NCI-H2029 treated with DMSO at 0.1 percent for 48 hours (cell line): Measurements from ENCODE around the gene FGD6.
A peak's percentile ranks its signal among the peaks of the same experiment; 100 is the strongest.

ENCODE experiments used
- DNase-seq: peaks from one replicate; lab custom pipeline; 2025; lab: John Stamatoyannopoulos, UW

The FGD6 gene

DNA sequence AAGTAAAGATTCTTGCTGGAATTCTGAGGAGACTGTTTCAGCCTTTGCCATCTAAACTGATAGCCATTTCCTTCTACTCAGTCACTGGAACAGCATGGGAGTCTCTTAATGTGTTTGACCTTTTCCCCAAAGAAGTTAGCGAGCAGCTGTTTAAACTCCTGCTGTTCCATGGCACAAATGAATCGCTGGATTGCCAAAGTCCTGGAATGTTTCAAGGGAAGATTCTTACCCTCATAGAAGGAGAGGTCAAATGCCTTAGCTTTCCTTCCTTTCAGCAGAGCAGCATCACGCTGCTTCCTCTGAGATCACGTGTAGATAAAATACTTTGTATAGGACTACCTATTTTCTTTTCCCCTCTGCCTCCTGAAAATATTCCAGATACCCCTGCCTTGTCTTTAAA is 133.3 kb downstream of the FGD6 start:
- DNase-seq = no peak

DNA sequence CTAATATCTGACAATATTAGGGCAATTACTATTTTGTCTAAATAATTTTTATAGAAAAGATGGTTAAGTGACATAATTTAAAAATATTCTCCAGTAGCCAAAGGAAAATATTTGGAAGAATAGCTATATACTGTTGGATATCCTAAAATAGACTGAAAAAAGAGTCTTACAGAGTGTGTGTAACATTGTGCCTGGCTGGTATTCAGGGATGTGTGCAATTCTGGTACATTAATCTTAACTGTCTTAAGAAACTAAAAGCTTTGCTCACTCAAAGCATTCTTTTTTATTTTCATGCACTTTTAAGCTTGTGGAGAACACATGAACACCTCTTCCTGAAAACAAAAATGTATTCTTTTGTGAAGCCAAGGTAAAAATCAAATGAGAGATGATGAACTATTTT is 133.8 kb downstream of the FGD6 start:
- DNase-seq = no peak

DNA sequence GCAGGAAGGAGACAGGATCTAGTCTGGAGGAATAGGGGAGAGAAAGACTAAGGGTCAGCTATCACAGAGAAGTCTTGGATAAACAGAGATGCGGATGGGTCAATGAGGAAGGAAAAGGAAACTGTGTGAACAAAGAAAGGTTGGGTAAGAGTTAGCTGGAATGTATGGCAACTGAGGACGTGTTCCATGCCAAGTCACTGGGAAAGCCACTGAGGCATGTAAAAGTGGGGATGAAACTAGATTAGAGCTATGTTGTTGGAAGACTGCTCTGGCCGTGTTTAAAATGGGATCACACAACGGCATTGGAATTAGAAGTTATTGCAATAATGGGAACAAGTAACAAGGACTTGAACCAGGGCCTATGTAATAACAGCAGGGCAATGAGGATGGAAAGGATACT is 139.9 kb downstream of the FGD6 start:
- no peak for DNase-seq

- DNase-seq = no peak
These were observed 142.5 kb downstream of the FGD6 start for GRCh38 chr12:95074766-95075165.

DNA sequence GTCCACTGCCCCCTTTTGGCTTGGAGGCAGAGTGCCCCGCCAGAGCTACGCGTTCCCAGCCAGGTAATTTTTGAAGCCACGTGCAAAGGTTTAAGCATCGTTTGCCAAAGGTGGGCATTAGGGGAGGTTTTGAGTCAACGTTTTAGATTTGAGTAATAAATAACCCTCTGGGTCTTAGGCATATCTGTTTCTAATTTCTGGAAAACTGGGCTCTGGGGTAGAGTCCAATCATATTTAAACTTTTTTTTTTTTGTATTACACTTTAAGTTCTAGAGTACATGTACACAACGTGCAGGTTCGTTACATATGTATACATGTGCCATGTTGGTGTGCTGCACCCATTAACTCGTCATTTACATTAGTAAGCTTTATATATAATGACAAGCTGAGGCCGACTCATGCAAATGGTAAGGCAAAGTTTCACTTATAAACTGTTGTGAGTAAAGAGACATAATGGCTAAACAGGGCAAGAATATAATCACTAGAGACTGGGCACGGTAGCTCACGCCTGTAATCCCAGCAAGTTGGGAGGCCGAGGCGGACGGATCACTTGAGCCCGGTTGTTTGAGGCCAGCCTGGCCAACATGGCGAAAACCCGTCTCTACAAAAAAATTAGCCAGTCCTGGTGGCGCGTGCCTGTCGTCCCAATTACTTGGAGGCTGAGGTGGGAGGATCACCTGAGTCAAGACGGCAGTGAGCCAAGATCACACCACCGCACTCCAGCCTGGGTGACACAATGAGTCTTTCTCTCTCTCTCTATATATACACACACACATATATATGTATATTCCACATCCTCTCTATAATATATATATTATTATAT is 143.4 kb downstream of the FGD6 start:
- DNase-seq = no peak

DNA sequence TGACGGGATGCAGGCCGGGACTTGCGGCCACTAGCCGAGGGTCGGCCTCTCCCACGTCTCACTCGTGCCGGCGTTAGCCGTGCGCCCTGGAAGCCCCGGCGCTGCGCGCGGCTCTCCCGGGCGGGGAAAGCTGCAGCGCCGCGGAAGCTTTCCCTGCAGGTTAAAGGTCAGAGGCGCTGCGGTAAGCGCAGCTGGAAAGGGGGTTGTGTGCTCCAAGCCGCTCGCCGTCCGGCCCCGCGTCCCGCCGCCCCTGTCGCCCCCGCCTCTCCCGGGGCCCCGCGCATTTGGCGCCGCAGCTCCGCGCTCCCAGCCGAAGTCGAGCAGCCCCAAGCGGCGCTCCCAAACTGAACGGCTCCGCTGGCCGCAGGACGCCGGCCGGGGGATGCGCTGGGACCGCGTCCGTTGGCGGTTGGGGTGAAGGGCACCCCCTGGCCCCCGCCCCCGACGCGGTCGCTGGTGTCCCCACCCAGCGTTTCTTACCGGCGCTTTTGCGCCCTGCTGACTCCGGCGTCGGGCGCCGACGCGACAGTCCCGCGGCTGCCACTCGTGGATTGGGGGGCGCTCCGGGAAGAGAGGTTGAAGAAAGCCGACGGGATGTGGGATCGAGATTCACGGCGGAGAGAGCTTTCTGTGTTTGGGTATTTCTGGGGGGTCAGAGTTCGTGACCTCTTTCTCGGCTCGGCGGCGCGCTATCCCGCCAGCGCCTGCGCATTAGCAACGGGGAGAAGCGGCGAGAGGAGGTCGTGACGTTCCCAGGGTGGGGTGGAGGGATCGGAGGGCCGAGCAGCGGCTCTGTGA is 144.2 kb downstream of the FGD6 start, which contains the start of gene NR2C1:
Gene NR2C1 (minus strand): TSS at position 719 of the 798 bp plus-strand sequence. CDS start 6,234 bp downstream, outside the sequence.
- peak; percentile 84 for DNase-seq

- DNase-seq = no peak
These were observed 146.9 kb downstream of the FGD6 start for GRCh38 chr12:95070378-95070777.

- DNase-seq = no peak
These were observed 151.0 kb downstream of the FGD6 start for GRCh38 chr12:95066091-95066855.

GRCh38 chr12:95060951-95061350 is 156.3 kb downstream of the FGD6 start:
- no peak for DNase-seq

DNA sequence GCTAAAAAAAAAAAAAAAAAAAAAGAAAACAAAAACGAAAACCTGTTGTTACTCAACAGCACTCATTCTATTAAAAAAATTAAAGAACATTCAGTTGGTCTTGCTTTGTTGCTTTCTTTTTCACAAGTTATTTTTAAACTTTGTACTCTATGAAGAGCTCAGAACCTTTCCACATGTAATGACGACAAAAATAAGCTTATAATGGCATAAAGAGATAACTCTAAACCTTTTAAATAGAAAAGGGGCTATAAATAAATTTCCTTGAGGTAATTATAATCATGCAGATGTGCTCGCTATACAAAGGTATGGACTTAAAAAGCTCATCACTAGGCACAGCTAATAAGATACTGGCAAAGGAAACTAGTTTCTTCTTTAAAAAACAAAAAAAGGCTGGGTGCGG is 157.3 kb downstream of the FGD6 start:
- no peak for DNase-seq

DNA sequence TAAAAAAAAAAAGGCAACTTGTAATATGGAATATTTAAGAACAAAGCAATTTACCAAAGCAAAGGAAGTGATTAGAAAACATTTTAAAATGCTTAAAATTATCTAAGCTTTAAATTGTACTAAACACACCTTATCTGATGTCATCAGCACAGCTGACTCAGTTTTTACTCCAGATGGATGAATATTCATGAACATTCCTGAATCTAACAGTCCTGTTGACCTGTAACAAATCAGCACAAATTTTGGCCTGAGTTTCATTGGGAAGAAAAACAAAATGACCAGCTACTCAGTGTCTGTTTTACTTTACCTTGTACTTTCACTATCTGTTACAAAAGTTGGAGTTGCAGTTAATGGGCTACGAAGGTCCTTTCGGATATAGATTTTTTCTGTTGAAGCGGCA is 159.8 kb downstream of the FGD6 start:
- no peak for DNase-seq

DNA sequence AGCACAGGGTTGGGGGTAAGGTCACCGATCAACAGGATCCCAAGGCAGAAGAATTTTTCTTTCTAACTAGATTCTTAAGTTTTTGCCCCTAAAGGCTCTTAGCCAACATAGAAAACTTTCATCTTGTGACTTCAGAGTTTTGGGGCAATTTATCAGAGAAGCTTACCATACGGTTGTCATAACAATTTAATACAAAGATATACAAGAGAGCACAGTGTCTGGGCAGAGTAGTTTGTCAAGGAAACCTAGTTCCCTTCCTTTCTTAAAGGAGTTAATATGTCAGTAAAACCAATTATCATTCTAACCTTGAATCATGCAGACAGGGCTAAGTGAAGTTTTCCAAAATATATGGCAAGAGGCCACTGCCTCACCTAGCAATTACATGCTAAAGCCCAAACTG is 162.2 kb downstream of the FGD6 start:
- no peak for DNase-seq

- no peak for DNase-seq
These were observed 163.1 kb downstream of the FGD6 start for GRCh38 chr12:95054206-95054605.

GRCh38 chr12:95051241-95051640 is 166.0 kb downstream of the FGD6 start:
- DNase-seq = no peak

- DNase-seq = no peak
These were observed 179.4 kb downstream of the FGD6 start for GRCh38 chr12:95037906-95038305.

DNA sequence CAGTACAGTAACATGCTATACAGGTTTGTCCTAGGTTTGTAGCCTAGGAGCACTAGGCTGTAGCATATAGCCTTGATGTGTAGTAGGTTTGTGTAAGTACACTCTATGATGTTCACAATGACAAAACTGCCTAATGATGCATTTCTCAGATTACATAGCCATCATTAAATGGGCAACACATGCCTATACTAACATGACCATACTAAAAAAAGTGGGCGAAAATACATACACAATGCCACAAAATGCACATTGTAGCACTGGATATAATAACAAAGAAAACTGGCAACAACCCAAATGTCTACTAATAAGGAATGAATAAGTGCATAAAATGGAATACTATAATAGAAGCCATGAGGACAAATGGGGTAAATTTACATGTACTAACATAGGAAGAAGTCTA is 182.5 kb downstream of the FGD6 start:
- DNase-seq = no peak
